Measurements from ENCODE around the gene NEK8.

Gene NEK8

GRCh38 chr17:28728364-28729200 is at the start of gene NEK8:
NEK8 (plus strand) TSS chr17:28728788; CDS start chr17:28728814, 26 bp downstream.
- peak; percentile 93 to 94 for DNase-seq (ENCODE audit: low read depth in 2 of 2)

GRCh38 chr17:28682655-28683054 is 45.9 kb upstream of the NEK8 start:
- no peak for DNase-seq (ENCODE audit: low read depth in 2 of 2)

GRCh38 chr17:28684963-28685362 is 43.6 kb upstream of the NEK8 start:
- DNase-seq (ENCODE audit: low read depth in 2 of 2): no peak

GRCh38 chr17:28685366-28685765 is 43.2 kb upstream of the NEK8 start:
- DNase-seq (ENCODE audit: low read depth in 2 of 2): no peak

GRCh38 chr17:28686296-28686695 is 42.3 kb upstream of the NEK8 start:
- no peak for DNase-seq (ENCODE audit: low read depth in 2 of 2)

GRCh38 chr17:28688481-28688880 is 40.1 kb upstream of the NEK8 start:
- DNase-seq (ENCODE audit: low read depth in 2 of 2): no peak

- DNase-seq (ENCODE audit: low read depth in 2 of 2): no peak
Measured at GRCh38 chr17:28689011-28689410, 39.6 kb upstream of the NEK8 start.

GRCh38 chr17:28693869-28694268 is 34.7 kb upstream of the NEK8 start:
- DNase-seq (ENCODE audit: low read depth in 2 of 2): no peak

GRCh38 chr17:28698253-28698941 is 30.2 kb upstream of the NEK8 start:
- DNase-seq (ENCODE audit: low read depth in 2 of 2): no peak

GRCh38 chr17:28700278-28700677 is 28.3 kb upstream of the NEK8 start:
- DNase-seq (ENCODE audit: low read depth in 2 of 2): no peak

- no peak for DNase-seq (ENCODE audit: low read depth in 2 of 2)
Measured at GRCh38 chr17:28700830-28701492, 27.6 kb upstream of the NEK8 start.

GRCh38 chr17:28702026-28702751 is 26.4 kb upstream of the NEK8 start:
- DNase-seq (ENCODE audit: low read depth in 2 of 2): no peak

- DNase-seq (ENCODE audit: low read depth in 2 of 2): no peak
Measured at GRCh38 chr17:28702752-28703150, 25.8 kb upstream of the NEK8 start.

- no peak for DNase-seq (ENCODE audit: low read depth in 2 of 2)
Measured at GRCh38 chr17:28703552-28704218, 24.9 kb upstream of the NEK8 start.

- DNase-seq (ENCODE audit: low read depth in 2 of 2): no peak
Measured at GRCh38 chr17:28704219-28704858, 24.2 kb upstream of the NEK8 start.

GRCh38 chr17:28705074-28705659 is 23.4 kb upstream of the NEK8 start:
- DNase-seq (ENCODE audit: low read depth in 2 of 2): no peak

GRCh38 chr17:28705728-28706334 is 22.8 kb upstream of the NEK8 start:
- DNase-seq (ENCODE audit: low read depth in 2 of 2): no peak

GRCh38 chr17:28706471-28707338 is 21.9 kb upstream of the NEK8 start:
- DNase-seq (ENCODE audit: low read depth in 2 of 2): no peak

GRCh38 chr17:28707339-28707720 is 21.3 kb upstream of the NEK8 start:
- no peak for DNase-seq (ENCODE audit: low read depth in 2 of 2)

Measured in stimulated activated CD8-positive, alpha-beta memory T cell treated with anti-CD3 and anti-CD28 coated beads, Interleukin-15, amount 100 ng/mL, for 48 hours (primary cell).